Measurements from ENCODE around the gene KRT38.

The KRT38 gene

GRCh38 chr17:41393294-41393693, 47.5 kb downstream of the KRT38 start:
- no peak for DNase-seq

DNA sequence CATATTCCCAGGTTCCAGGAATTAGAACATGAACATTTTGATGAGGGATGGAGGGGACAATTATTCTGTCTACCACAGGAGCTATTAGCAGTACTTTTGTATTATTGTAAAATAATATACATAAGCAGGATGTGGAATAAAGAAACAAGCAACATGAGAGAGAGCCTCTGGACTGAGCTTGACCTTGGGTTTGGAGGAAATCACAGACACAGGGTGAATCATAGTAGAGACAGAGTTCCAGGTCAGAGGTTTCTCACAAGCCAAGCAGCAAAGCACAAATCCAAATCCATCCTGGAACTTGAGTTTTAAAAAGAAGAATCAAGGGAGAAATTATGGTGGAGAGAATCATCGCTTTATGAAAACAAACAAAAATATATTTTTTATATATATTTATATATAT, 48.5 kb downstream of the KRT38 start:
- no peak for DNase-seq

DNA sequence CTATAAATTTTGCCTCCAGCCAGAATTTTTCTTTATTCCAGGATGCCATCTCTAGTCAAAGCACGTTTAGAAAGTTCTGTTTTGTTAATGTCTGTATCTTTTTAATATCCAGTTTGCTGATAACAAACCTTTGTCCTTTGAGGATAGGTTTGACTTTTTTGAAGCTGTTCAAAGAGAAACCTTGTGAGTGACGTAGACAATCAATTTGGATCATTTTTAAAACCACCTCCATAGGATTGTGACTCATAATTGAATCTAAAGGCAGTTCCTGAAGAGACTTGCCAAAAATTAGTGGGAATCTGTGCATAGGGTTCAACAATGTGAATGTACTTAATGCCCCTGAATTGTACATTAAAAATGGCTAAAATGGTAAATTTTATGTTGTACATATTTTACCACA, 49.2 kb downstream of the KRT38 start:
- DNase-seq, result no peak

DNA sequence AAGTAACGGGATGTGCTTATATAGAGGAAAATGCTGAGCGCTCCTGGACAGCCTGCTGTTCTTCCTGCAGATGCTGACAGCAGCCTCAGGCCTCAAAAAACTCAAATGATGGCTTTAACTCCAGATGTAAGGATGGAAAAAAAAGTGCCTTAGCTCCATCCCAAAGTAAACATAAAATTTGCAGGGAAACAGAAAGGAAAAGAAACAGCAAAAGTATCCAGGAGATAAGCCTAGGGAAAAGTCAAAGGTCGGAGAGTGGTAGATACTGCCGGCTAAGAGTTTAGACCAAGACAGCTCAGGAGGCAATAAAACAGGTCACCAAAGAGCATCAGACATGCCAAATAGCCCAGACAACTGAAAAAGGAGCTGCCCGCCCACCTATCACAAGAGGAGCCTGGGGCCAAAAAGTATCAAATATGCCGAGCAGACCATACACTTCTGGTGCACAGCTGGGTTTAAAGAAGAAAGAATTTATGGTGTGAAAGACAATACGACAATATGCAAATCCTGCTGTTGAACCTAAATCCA, 50.3 kb downstream of the KRT38 start:
- DNase-seq, result no peak

- no peak for DNase-seq
Measured at GRCh38 chr17:41387670-41388069, 53.1 kb downstream of the KRT38 start.

DNA sequence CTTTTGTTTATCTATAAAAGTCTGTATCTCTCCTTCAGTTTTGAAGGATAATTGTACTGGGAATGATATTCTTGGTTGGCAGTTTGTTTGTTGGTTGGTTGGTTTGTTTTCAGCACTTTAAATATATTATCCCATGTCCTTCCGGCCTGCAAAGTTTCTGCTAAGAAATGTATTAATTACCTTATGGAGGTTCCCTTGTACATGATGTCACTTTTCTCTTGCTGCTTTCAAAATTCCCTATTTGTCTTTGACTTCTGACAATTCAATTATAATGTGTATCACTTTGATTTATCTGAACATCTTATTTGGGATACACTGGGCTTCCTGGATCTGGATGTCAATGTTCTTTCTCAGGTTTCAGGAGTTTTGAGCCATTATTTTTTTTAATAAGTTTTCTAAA, 54.6 kb downstream of the KRT38 start:
- no peak for DNase-seq
